Activated T-cell treated with anti-CD3 and anti-CD28 coated beads for 4 hours (primary cell): Measurements from ENCODE around the gene ACTN4.

Experiments used
- DNase-seq: peaks from one replicate; pipeline ENCODE4 v3.0.0-alpha.2; 2020

The ACTN4 gene

GRCh38 chr19:38638461-38638860, 9.0 kb upstream of the ACTN4 start:
- no peak for DNase-seq

DNA sequence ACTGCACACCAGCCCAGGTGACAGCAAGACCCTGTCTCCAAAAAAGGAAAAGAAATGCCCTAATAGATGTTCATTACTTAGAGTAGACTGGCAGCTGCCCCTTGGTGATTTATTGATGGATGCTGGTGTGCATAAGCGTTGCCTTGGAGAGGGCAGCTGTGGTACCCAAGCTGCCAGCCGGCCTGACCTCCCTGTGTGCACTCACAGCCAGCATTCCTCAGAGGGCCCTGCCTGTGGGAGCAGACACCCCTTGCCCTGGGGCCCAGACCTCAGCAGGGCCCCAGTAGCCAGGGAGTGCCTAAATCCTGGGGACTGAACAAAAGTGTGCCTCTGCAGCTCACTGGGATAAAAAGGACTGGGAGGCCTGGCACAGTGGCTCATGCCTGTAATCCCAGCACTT, 7.8 kb upstream of the ACTN4 start:
- DNase-seq, result no peak

DNA sequence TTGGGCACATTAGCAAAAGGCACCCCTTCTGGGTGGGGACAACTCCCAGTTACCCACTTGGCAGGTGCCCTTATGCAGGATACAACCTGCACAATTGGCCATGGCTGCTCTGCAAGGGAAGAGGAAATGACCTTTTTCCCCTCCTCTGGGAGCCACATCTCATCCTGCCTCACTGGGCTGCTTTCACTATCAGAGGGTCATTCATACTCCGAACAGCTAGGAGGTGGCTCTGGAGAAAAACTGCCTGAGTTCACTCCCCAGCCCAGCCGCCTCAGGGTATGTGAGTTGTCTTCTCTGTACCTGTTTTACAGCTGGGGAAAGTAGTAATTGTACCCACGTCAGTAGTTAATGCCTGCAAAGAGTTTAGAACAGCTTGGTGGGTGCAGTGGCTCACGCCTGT, 7.1 kb upstream of the ACTN4 start:
- no peak for DNase-seq

DNA sequence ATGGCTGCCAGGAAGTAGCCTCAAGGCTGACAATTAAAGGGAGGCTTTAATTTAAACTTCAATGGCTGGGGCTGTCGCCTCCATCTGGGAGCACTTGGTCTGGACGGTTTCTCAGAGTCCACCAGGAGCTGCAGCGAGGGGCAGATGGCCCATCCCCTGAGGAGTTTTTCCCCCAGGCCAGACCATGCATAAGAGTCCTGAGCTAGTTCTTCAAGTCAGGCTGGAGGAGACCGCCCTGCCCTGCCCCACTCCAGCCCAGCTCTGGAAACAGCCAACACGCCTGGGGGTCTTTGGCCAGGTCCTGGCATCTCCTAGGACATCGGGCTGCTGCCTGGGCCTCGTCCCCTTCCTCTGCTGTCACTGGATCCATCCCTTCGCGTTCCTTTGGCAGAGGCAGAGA, 5.3 kb upstream of the ACTN4 start:
- no peak for DNase-seq

DNA sequence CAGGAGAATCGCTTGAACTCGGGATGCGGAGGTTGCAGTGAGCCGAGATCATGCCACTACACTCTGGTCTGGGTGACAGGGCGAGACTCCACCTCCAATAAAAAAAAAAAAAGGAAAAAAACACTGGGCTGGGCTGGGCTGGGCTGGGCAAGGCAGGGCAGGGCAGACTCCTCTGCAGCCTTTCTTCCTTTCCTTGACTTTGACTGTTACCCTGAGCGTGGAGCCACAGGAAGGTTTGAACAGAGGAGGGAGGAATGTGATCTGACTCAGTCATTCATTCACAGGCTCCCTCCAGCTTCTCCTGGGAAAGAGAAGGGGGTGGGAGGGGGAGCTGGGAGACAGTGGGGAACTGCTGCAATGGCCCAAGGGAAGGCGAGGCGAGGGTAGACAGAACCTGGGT, 2.7 kb upstream of the ACTN4 start:
- DNase-seq, result no peak

- no peak for DNase-seq
Observed at GRCh38 chr19:38647966-38648768, 718 bp downstream of the ACTN4 start.

DNA sequence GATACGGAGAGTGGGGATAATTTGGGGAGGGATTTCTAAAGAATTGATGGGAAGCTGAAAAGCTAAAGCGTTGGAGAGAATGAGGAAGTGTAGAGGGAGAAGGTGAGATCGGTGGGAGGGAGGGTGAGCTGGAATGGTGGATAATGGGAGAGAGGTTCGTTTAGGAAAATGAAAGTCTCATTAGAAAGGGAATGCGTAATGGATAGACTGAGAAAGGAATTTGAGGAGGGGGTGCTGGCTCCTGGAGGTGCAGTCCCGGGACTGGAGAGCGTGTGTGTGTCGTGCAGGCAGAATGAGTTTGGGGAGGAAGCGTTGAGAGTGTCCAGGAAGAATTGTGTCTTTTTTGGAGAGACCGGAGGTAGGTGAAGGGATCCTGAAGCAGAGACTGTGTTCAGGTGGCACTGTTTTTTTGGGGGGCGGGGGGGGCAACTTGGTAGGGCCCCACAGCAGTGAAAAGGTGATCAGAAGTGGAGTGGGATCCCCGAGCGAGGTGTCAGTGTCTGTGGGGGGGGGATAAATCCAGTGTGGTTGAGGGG, 1.4 kb downstream of the ACTN4 start:
- no peak for DNase-seq

DNA sequence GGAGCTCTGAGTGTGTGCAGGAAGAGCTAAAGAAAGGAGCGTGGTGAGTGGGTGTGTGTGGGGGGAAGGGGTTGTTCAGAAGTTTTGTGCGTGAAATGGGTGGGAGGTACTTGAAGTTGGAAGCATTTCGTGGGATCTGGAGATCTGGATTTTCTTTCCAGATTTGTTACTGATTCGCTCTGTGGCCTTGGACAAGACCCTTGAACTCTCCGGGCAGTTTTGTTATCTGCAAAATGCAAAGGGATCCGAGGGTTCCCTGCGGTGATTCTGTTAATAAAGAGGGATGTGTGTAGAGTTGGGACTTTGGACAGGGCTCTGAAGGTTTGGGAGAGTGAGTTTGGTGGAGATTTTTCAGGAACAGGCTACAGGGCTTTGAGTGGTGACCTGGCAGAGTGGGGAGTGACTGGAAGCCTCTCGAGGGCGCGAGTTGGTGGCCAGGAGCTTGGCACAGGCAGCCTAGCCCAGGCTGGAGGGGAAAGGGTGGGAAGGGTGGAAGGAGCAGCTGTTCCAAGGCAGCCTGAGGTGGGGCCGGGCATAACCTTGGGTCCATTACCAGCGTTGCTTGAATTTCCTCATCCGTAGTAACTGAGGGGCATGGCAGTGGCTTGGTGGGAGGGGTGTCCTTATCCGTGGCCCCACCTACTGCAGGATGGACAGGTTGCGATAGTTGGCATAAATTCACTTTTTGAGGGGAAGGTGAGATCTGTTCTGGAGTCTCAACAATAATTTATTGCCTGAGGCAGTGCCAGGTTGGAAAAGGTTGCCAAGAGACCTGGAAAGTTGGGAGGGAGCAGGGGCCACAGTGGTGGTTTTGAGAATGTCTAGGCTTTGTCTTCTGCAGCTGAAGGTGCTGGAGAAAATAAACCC, 2.1 kb downstream of the ACTN4 start:
- no peak for DNase-seq

- DNase-seq, result no peak
Observed at GRCh38 chr19:38650172-38650775, 2.8 kb downstream of the ACTN4 start.

DNA sequence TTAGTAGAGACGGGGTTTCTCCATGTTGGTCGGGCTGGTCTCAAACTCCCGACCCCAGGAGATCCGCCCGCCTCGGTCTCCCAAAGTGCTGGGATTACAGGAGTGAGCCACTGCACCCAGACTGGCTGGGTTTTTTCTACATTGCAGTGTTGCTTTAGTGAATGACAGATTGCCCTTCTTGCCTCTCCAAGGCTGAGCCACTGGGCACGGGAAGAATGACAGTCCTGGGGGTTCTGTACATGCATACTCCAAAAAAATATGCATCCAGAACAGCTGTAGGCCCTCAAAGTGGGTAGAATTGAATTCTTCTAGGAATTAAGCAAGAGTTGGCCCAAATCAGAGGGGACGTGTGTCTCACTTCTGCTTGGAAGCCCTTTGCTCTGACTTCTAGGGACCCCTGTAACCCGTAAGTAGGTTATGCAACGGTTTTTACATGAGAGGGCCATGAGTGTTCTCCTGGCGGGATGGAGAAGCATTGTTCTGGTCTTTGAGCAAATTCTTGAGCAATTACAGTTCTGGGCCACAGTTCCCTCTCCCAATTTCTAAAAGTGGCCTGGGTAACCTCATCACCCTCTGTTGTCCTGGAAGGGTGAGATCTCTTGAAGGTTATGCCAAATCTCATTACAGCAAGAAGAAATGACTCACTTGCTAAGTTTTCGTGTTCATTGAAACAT, 3.6 kb downstream of the ACTN4 start:
- no peak for DNase-seq

- no peak for DNase-seq
Observed at GRCh38 chr19:38653028-38653571, 5.7 kb downstream of the ACTN4 start.

GRCh38 chr19:38654628-38655055, 7.2 kb downstream of the ACTN4 start:
- no peak for DNase-seq

DNA sequence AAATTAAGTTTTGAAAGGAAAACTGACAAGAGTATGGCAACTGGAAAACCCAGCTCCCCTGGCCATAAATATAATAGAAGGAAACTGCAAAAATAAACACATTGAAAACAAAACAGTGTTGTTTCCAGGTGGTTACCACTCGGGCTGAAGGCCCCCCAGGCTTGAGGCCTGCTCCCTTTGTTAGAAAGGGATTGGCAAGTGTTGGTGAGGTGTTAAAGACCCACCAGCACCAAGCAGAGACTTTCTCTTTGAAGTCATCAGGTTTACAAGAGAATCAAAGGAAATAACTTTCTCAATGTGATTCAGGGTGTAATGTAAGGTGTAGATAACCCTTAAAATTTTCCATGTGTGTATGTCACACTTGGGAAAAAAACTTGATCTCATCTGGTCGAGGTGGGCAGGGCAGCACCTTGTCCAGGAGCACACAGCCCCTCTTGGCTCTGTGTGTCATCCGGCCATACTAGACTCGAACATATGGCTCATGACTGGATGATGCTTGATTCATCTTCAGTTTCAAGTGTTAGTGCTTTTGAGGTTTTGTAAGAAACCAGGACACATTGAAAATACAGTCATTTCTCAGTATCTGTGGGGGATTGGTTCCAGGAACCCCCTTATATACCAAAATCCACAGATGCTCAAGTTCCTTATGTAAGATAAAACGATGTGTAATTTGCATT, 7.8 kb downstream of the ACTN4 start:
- no peak for DNase-seq

GRCh38 chr19:38656171-38656981, 8.9 kb downstream of the ACTN4 start:
- no peak for DNase-seq

GRCh38 chr19:38657633-38658222, 10.3 kb downstream of the ACTN4 start:
- DNase-seq, result no peak

GRCh38 chr19:38658462-38659306, 11.2 kb downstream of the ACTN4 start:
- DNase-seq, result no peak

DNA sequence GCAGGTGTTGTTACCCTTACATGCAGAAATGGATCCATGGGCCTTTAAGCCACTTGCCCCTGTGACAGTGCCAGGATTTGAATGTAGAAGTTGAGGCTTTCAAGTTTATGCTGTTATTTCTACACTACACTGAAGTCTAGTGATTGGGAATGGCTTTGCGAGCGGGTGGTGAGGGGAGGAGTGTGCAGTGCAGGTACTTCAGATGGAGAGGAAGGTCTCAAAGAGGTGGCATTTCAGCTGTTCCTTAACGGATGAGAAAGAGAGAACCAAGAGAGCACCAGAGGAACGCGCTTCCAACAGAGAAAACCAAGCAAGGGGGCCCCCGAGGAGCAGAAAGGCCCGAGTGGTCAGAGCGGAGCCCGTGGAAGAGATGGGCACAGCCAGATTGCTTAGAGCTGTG, 13.3 kb downstream of the ACTN4 start:
- no peak for DNase-seq

DNA sequence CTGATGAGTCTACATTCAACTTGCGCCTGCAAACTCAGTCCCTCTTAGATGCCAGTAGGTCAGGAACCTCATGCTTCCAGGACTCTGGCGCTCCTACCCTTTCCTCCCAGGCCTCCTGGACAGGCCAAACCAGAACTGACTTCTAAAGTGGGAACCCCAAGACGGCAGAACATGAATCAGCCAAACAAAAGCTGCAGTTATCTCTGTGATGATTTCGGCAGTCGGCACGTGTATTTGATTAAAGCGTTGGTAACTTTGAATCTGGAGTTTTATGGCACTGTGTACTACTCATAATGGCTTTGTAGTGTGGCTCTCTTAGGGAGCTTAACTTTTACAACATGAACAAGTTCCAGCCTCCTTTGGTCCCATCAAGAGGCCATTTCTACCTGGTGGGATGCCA, 13.7 kb downstream of the ACTN4 start:
- DNase-seq, result no peak

DNA sequence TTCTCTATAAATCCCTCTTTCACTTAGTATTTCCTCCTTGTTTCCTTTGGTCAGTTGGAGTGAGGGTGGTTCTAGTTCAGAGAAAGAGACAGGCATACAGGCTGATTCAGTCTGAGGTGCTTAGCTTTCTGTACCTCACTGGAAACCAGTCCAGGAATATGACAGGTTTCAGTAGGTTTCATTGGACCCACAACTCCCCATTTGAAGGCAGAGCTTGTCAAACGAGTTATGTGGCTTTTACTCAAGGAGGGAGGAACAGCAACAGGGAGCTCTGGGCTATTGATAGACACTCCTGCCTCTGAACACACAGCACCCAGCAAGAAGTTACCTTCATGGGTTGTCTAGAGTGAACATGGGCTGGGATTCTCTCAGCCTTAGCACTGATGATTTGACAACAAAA, 14.5 kb downstream of the ACTN4 start:
- no peak for DNase-seq
